Fibroblast of lung (primary cell): Measurements from ENCODE around the gene PSME3IP1. TPM values are rescaled to one million over a fixed set of nuclear protein-coding genes. Genes with fewer than 3 reads are reported as not detected.

Experiments used
- DNase-seq, 2 donors: peaks; one replicate each; pipeline versions ENCODE4 v3.0.0 to v3.0.0-alpha.2; 2010; ENCODE audit warnings: low read depth in 2 of 2
- H2AFZ ChIP-seq: 2 replicates; pipeline ENCODE4 v1.5.1; 2012; ENCODE audit warnings: low read length, control low read depth, inconsistent platforms
- H3K27ac ChIP-seq: 2 replicates; pipeline ENCODE4 v1.5.1; 2011; ENCODE audit warnings: low read length, control low read depth; ENCODE audit not compliant: insufficient read depth
- H3K27me3 ChIP-seq: 2 replicates; pipeline ENCODE4 v1.5.1; 2011; ENCODE audit warnings: mild to moderate bottlenecking, low read length; ENCODE audit not compliant: control insufficient read depth, insufficient read depth
- H3K36me3 ChIP-seq: 2 replicates; pipeline ENCODE4 v1.5.1; 2011; ENCODE audit warnings: low read length; ENCODE audit not compliant: control insufficient read depth, insufficient read depth
- H3K4me1 ChIP-seq: 2 replicates; pipeline ENCODE4 v1.5.1; 2011; ENCODE audit warnings: low read length; ENCODE audit not compliant: control insufficient read depth, insufficient read depth; ENCODE audit errors: extremely low read depth
- H3K4me2 ChIP-seq: 2 replicates; pipeline ENCODE4 v1.5.1; 2011; ENCODE audit warnings: low read length, control low read depth; ENCODE audit not compliant: insufficient read depth; ENCODE audit errors: extremely low read depth
- H3K4me3 ChIP-seq, 4 experiments: fragments of 200-600 bp in 1 of 4; sonication (generic) in 1 of 4; replicated peaks in 1 of 4; 2 replicates each; pipeline ENCODE4 v1.5.1; 2011 to 2016; ENCODE audit warnings: low read length in 4 of 4, low read depth in 3 of 4, mild to moderate bottlenecking in 3 of 4, control low read depth in 2 of 4, inconsistent platforms in 1 of 4, mixed read lengths in 1 of 4; ENCODE audit not compliant: insufficient read depth in 1 of 4; ENCODE audit errors: control extremely low read depth in 1 of 4
- H3K79me2 ChIP-seq: 2 replicates; pipeline ENCODE4 v1.5.1; 2012; ENCODE audit warnings: mild to moderate bottlenecking, low read length, inconsistent platforms; ENCODE audit not compliant: control insufficient read depth, insufficient read depth
- H3K9ac ChIP-seq: 2 replicates; pipeline ENCODE4 v1.5.1; 2011; ENCODE audit warnings: mild to moderate bottlenecking, low read length, control low read depth; ENCODE audit not compliant: insufficient read depth
- H3K9me3 ChIP-seq: 2 replicates; pipeline ENCODE4 v1.5.1; 2012; ENCODE audit warnings: low read depth, low read length; ENCODE audit not compliant: control insufficient read depth, insufficient read depth
- H4K20me1 ChIP-seq: 2 replicates; pipeline ENCODE4 v1.5.1; 2011; ENCODE audit warnings: low read length; ENCODE audit not compliant: control insufficient read depth, insufficient read depth; ENCODE audit errors: extremely low read depth
- CTCF ChIP-seq, 2 donors: IDR thresholded peaks in 1 of 2; conservative IDR thresholded peaks in 1 of 2; 1 replicate in 1 of 2; 2 replicates in 1 of 2; pipeline ENCODE4 v1.5.1; 2011 to 2012; ENCODE audit warnings: low read length in 2 of 2, control low read depth in 1 of 2, inconsistent platforms in 1 of 2, low read depth in 1 of 2, mild to moderate bottlenecking in 1 of 2
- EZH2 ChIP-seq: IDR thresholded peaks from 2 replicates; pipeline ENCODE4 v1.5.1; 2012; ENCODE audit warnings: low read length, control low read depth, mild to moderate bottlenecking; ENCODE audit errors: missing control alignments
- polyA plus RNA-seq, 2 donors: library from polyadenylated mRNA; depleted of rRNA in 1 of 2; stranded (reverse) in 1 of 2; unstranded in 1 of 2; fragments of >200 nt; gene quantifications; 2 replicates each; pipeline ENCODE4 v1.2.1, GENCODE V29; 2011 to 2012; ENCODE audit warnings: missing spikeins in 1 of 2
- total RNA-seq: library from RNA; depleted of rRNA; stranded (reverse); fragments of >200 nt; gene quantifications from 2 replicates; pipeline ENCODE4 v1.2.1, GENCODE V29; 2014

PSME3IP1 gene
- total and polyA plus RNA-seq, 2 donors (not counting 1 experiment from before 2014, with no cell fraction given), result 55.5 to 64.6 TPM

- H3K9ac ChIP-seq, result no peak overlapping the region
- H3K27me3 ChIP-seq, result no peaks in the 10 kb centered on the region
- H3K4me2 ChIP-seq, result no peak overlapping the region
- no peak for DNase-seq
- H3K27ac ChIP-seq, result no peak overlapping the region
- no peak overlapping the region for H3K4me3 ChIP-seq
- TF ChIP-seq EZH2, result no peak
- H3K9me3 ChIP-seq, result no peaks in the 10 kb centered on the region
- peaks cover 16% of the 10 kb centered on the region for H3K36me3 ChIP-seq
- no peaks in the 10 kb centered on the region for H3K4me1 ChIP-seq
- H3K79me2 ChIP-seq, result no peaks in the 10 kb centered on the region
- no peaks in the 10 kb centered on the region for H4K20me1 ChIP-seq
- H2AFZ ChIP-seq, result no peak overlapping the region
Observed at GRCh38 chr16:57213462-57213861, 27.6 kb upstream of the PSME3IP1 start.

GRCh38 chr16:57209780-57210179 lies 23.9 kb upstream of the PSME3IP1 start:
- Histone ChIP-seq H3K4me3 (no peak overlapping the region), H3K9ac (no peak overlapping the region), H3K27me3 (no peaks in the 10 kb centered on the region), H4K20me1 (no peaks in the 10 kb centered on the region), H3K9me3 (no peaks in the 10 kb centered on the region), H3K4me1 (no peaks in the 10 kb centered on the region), H3K4me2 (no peak overlapping the region), H3K36me3 (peaks cover 15% of the 10 kb centered on the region), H3K79me2 (peaks cover under 1% of the 10 kb centered on the region), H2AFZ (no peak overlapping the region), H3K27ac (no peak overlapping the region)
- no peak for DNase-seq
- TF ChIP-seq CTCF (conservative IDR thresholded peaks at IDR 0.05 in 1 of 2, IDR thresholded peaks at IDR 0.05 in 1 of 2; ENCODE audit: low read depth in 1 of 2, low read length in 2 of 2), result no peak
- no peak for TF ChIP-seq EZH2

GRCh38 chr16:57208926-57209325 lies 23.1 kb upstream of the PSME3IP1 start:
- Histone ChIP-seq H3K4me2 (no peak overlapping the region), H3K4me3 (no peak overlapping the region), H3K9me3 (no peaks in the 10 kb centered on the region), H3K36me3 (peaks cover 17% of the 10 kb centered on the region), H3K9ac (no peak overlapping the region), H4K20me1 (no peaks in the 10 kb centered on the region), H3K27me3 (no peaks in the 10 kb centered on the region), H3K4me1 (no peaks in the 10 kb centered on the region), H3K79me2 (peaks cover 4% of the 10 kb centered on the region), H2AFZ (no peak overlapping the region), H3K27ac (no peak overlapping the region)
- no peak for DNase-seq
- TF ChIP-seq EZH2, result no peak
- no peak for TF ChIP-seq CTCF (conservative IDR thresholded peaks at IDR 0.05 in 1 of 2, IDR thresholded peaks at IDR 0.05 in 1 of 2; ENCODE audit: low read depth in 1 of 2, low read length in 2 of 2)
